Activated effector memory CD4-positive, alpha-beta T cell treated with anti-CD3 and anti-CD28 coated beads, Interleukin-2, amount 50 U/mL, for 16 hours (primary cell): ENCODE results near the gene SEC23A.
A peak's percentile ranks its signal among the peaks of the same experiment; 100 is the strongest.
"Not testable (repeated sequence)": the region's sequence is repeated elsewhere in the genome, so short reads cannot be mapped to it uniquely, and the experiment has no call there.

Source experiments
- DNase-seq: peaks from one replicate; pipeline ENCODE4 v3.0.0-alpha.2; 2020

SEC23A gene

DNA sequence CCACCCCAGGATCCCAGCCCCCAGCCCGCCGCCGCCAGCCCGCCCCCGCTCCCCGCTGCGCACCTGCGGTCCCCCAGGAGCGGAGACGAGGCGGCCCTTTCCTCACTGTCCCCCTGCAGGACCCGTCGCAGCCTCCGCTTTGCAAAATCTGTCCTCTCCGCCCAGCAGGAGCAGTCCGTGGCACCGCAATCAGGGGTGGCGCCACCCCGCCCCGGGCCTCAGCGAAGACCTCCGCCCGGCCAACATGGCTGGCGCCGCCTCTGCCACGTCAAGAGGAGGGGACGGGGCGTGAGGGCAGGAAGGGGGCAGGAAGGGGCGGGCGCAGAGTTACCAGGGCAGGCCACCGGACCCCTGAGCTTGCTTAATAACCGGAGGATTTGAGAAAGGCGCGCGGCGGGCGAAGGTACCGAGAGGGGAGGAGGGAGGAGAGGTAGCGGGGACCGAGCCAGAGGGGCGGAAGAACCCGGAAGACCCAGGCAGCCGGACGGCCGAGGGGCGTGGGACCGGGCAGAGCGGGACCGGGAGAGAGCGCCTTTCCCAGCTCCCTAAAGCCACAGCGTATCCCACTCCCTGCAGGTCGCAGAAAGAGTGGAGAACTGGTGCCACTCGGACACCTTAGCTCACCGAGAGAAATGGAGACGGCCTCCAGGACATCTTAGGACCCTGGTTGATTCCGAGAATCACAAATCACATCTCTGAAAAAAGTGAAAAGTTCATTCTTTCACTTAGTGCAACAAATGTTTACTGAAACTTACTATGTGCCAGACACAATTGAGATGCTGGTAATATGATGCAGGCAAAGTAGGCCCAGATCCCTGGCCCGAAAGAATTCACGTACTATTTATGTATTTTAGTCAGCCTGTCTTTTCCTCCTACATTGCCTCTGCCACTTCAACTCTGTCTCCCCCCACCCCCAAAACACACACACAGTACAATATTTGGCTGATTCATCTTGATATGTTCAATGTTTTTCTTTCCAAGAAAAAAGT, at the start of gene SEC23A:
SEC23A (minus strand) TSS at position 267 of the 989 bp plus-strand sequence. CDS start 7,117 bp downstream, outside the sequence.
- peak; percentile 94 for DNase-seq

DNA sequence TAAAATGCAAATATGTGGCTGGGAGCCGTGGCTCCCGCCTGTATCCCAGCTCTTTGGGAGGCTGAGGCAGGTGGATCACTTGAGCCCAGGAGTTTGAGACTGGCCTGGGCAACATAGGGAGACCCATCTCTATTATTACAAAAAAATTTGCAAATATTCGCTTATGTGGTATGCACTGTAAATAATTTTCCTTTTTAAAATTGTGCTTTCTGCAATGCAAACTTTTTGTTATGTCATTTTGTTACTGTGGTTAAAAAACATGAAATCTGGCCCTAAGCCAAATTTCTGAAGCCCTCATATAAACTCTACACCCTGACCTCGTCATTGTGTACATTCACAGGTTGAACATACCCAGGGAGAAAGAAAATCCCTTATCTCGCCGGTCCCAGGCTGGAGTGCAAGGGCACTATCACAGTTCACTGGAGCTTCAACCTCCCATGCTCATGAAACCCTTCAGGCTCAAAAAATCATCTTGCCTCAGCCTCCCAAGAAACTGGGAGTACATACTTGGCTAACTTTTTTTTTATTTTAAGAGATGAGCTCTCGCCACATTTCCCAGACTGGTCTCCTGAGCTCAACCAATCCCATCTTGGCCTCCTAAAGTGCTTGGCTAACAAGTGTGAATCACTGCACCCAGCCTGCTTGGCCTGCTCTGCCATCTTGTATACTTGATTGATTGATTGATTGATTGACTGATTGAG, 42.4 kb upstream of the SEC23A start:
- no peak for DNase-seq

DNA sequence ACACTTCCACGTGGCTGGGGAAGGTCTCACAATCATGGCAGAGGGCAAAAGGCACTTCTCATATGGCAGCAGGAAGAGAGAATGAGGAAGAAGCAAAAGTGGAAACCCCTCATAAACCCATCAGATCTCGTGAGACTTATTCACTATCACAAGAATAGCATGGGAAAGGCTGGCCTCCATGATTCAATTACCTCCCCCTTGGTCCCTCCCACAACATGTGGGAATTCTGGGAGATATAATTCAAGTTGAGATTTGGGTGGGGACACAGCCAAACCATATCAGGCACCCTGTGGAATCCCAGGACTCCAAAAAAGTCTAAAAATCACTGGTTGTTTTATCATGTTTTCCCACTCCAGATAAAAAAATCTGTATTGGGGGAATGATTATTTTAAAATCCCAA, 40.2 kb upstream of the SEC23A start:
- DNase-seq = not testable (repeated sequence)

DNA sequence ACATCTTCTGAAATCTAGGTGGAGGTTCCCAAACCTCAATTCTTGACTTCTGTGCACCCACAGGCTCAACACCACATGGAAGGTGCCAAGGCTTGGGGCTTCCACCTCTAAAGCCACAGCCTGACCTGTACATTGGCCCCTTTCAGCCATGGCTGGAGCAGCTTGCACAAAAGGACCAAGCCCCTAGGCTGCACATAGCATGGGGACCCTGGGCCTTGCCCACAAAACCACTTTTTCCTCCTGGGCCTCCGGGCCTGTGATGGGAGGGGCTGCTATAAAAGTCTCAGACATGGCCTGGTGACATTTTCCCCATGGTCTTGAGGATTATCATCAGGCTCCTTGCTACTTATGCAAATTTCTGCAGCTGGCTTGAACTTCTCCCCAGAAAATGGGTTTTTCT, 38.6 kb upstream of the SEC23A start:
- not testable (repeated sequence) for DNase-seq

DNA sequence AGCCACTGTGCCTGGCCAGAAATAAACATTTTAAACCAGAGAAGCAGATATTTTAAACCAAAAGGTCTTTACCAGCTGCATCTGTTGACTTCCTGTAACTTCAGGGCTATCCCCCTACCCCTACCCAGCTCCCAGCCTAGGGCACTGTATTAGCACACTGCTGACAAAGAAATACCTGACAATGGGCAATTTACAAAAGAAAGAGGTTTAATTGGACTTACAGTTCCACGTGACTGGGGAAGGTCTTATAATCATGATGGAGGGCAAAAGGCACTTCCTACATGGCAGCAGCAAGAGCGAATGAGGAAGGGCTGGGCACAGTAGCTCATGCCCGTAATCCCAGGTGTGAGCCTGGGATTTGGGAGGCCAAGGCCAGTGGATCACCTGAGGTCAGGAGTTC, 37.1 kb upstream of the SEC23A start:
- DNase-seq = no peak

- no peak for DNase-seq
These were observed 35.4 kb upstream of the SEC23A start for GRCh38 chr14:39138440-39138839.

- not testable (repeated sequence) for DNase-seq
These were observed 34.8 kb upstream of the SEC23A start for GRCh38 chr14:39137835-39138234.

GRCh38 chr14:39122330-39123138, 19.5 kb upstream of the SEC23A start:
- no peak for DNase-seq

DNA sequence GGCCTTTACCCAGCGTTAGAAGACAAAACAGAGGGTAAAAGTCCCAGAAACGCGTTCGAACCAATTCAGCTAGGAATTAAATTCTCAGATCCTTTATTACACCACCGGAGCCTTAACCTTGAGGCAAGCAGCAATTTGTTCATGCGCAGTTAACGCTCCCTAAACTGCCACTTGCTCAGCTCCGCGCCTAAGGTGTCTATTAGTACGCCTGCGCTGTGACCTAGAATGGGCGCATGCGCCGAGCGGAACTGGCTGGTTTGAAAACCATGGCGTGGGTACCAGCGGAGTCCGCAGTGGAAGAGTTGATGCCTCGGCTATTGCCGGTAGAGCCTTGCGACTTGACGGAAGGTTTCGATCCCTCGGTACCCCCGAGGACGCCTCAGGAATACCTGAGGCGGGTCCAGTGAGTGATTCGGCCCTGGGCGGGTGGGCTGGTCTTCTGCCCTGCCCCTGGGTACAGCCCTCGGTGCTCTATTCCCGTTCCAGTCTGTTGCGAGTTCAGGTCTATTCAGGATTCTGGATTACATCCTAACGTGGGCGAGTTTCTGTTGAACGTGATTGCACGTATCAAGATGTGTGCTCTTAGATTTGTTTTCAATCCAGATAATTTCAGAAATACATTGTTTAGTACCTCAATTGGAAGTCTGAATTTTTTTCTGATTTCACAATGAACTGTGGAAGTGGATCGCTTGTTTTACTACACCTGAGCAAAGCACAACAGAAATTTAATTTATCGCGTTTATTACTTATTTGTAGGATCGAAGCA, 11.2 kb upstream of the SEC23A start, which contains the start of gene GEMIN2:
GEMIN2 (plus strand) TSS at position 251 of the 766 bp plus-strand sequence; CDS start at position 267, 16 bp downstream.
- peak; percentile 98 for DNase-seq

DNA sequence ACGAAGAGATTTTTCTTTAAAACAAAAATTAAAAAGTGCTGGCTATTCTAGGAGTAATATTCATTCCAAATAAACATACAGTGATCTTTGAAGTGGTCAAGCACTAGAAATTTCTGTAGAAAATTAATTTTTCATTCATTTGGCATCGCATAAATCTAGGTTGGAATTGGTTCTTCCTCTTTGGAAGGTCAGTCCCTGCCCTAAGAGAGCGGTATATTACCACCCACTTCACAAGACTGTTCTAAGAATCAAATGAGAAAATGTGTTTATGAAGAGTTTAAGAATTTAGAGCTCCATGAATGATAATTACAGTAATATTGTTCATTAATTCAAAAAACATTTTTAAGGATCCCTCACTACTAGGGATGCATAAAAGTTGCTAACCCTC, 10.6 kb upstream of the SEC23A start:
- no peak for DNase-seq

DNA sequence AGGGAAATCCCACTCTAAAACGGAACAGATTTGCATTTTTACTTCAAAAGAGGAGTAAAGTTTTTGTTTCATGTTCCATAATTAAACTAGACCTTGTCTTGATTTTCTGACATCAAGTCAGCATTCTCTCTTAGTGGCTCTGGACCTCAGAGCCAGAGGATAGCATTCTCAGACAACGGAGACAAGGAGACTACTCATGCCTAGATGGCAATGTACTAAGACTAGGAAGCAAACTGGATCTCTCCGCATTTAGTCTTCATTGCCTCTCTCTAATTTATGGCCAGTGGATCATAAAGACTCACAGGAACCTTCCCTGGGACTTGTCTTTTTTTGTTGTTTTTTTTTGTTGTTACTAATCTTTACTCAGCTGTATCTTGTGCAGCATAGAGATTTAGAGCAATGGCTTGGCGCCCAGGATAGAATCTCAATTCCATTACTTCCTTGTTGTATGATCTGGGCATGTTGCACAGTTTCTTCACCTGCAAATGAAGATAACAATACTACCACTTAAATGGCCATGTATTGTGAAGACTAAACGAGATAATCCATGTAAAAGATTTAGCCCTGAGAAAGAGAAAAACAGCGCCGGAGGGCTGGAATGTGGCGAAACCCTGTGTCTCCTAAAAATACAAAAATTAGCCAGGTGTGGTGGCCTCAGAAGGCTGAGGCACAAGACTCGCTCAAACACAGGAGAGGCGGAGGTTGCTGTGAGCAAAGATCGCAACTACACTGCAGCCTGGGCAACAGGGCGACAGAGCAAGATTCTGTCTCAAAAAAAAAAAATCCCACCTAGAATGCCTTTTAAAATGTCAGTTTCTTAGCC, 7.1 kb upstream of the SEC23A start:
- DNase-seq = no peak

- no peak for DNase-seq
These were observed 5.8 kb upstream of the SEC23A start for GRCh38 chr14:39108791-39109190.

GRCh38 chr14:39107591-39107996, 4.6 kb upstream of the SEC23A start:
- no peak for DNase-seq

- not testable (repeated sequence) for DNase-seq
These were observed 1.2 kb upstream of the SEC23A start for GRCh38 chr14:39104078-39104801.

- no peak for DNase-seq
These were observed 618 bp downstream of the SEC23A start for GRCh38 chr14:39102265-39102968.

DNA sequence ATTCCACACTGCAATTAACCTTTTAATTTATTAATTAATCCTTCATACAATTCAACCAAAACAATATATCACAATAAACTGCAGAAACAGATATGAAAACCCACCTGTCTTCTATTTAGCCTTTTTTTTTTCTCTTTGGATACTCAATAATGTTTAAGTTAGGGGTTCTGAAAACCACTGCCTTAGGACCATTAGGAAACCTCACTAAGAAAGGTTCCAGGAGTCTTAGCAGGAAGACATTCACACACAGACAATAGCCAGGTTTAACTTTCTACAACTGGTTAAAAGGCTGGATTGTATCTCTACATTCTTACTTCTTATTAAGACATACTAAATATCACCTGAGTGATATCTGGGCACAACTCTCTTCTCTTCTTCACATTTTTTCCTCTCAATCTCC, 3.3 kb downstream of the SEC23A start:
- no peak for DNase-seq

- DNase-seq = not testable (repeated sequence)
These were observed 3.8 kb downstream of the SEC23A start for GRCh38 chr14:39099215-39099614.

DNA sequence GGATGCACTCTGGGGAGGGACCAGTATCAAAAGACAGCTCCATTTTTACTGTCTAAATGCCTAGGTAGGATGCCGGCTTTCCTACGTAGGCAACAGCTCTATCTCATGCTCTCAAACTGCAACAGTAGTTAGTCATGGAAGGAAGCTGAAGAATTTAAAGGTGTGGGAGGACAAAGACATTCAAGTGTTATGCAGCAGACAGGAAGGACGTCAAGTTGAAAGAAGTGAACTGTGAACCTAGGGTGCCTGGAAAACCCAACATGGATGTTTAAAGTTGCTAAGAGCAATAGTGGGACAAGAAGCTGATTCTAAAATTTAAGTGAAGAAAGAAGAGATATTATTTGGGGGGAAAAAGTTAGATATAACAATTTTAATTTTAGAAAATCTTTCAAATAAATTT, 5.9 kb downstream of the SEC23A start:
- no peak for DNase-seq

- DNase-seq = no peak
These were observed 8.5 kb downstream of the SEC23A start for GRCh38 chr14:39094515-39094914.

- DNase-seq = no peak
These were observed 11.3 kb downstream of the SEC23A start for GRCh38 chr14:39091716-39092115.
